Measurements from ENCODE around the gene TOR1AIP2. TPM values are rescaled to one million over a fixed set of nuclear protein-coding genes. Genes with fewer than 3 reads are reported as not detected.

TOR1AIP2 gene
- total RNA-seq, 1 experiment from 2014 or later = 100 TPM

DNA sequence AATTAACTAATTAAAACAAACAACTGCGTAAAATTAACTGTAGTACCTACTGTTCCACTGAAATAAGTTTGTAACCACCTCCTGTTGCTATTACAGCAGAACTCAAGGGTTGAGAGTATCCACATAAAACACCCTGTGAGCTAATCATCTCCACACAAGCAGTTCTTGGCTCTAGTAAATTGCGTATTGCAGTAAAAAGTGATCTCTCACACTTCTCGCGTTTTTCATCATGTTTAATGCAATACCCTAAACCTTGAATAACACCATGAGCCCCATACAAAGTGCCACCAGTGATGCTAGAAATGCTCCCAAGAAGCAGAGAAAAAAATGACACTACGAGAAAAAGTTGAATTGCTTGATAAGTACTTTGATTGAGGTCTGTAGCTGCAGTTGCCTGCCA, 47.7 kb upstream of the TOR1AIP2 start:
- intact Hi-C loops (cut with micrococcal nuclease; ENCODE audit: unreplicated experiment) = no loop called here
- Histone ChIP-seq H3K27ac (ENCODE audit: low read depth, low read length, poor library complexity, severe bottlenecking) (no peak overlapping the region), H3K4me3 (ENCODE audit: low read depth, low read length, poor library complexity, severe bottlenecking) (no peak overlapping the region), H3K9me3 (ENCODE audit: low read depth, low read length, poor library complexity, severe bottlenecking) (no peaks in the 10 kb centered on the region), H3K36me3 (ENCODE audit: insufficient read depth, low read length, poor library complexity, severe bottlenecking) (no peaks in the 10 kb centered on the region), H3K4me1 (ENCODE audit: insufficient read depth, low read length, poor library complexity, severe bottlenecking) (no peaks in the 10 kb centered on the region), H3K27me3 (replicated peaks; ENCODE audit: insufficient read depth, low read depth, low read length, poor library complexity) (peaks cover 20% of the 10 kb centered on the region)
- ChIA-PET POLR2A (ENCODE audit: low non-redundant PET) (no interaction called here), CTCF (no interaction called here)
- TF ChIP-seq, protein P1, sequence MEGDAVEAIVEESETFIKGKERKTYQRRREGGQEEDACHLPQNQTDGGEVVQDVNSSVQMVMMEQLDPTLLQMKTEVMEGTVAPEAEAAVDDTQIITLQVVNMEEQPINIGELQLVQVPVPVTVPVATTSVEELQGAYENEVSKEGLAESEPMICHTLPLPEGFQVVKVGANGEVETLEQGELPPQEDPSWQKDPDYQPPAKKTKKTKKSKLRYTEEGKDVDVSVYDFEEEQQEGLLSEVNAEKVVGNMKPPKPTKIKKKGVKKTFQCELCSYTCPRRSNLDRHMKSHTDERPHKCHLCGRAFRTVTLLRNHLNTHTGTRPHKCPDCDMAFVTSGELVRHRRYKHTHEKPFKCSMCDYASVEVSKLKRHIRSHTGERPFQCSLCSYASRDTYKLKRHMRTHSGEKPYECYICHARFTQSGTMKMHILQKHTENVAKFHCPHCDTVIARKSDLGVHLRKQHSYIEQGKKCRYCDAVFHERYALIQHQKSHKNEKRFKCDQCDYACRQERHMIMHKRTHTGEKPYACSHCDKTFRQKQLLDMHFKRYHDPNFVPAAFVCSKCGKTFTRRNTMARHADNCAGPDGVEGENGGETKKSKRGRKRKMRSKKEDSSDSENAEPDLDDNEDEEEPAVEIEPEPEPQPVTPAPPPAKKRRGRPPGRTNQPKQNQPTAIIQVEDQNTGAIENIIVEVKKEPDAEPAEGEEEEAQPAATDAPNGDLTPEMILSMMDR (conservative IDR thresholded peaks at IDR 0.05; ENCODE audit: low read depth, low read length) = no peak
- TF ChIP-seq EZH2 (IDR thresholded peaks at IDR 0.05; ENCODE audit: borderline replicate concordance, low read depth, low read length, poor library complexity, severe bottlenecking) = no peak
- DNase-seq (ENCODE audit: low spot score) = no peak
- BruUV-seq (replicated peaks) = no TSS peak

GRCh38 chr1:179924268-179924667, 46.7 kb upstream of the TOR1AIP2 start:
- no peaks in the 10 kb centered on the region for H3K4me1 ChIP-seq (ENCODE audit: insufficient read depth, low read length, poor library complexity, severe bottlenecking)
- intact Hi-C loops (cut with micrococcal nuclease; ENCODE audit: unreplicated experiment) = no loop called here
- no peak for DNase-seq (ENCODE audit: low spot score)
- no TSS peak for BruUV-seq (replicated peaks)
- CTCF ChIA-PET = no interaction called here
- peaks cover 10% of the 10 kb centered on the region for H3K27me3 ChIP-seq (replicated peaks; ENCODE audit: insufficient read depth, low read depth, low read length, poor library complexity)
- peaks cover 1% of the 10 kb centered on the region for H3K36me3 ChIP-seq (ENCODE audit: insufficient read depth, low read length, poor library complexity, severe bottlenecking)
- no peak for TF ChIP-seq EZH2 (IDR thresholded peaks at IDR 0.05; ENCODE audit: borderline replicate concordance, low read depth, low read length, poor library complexity, severe bottlenecking)
- TF ChIP-seq, protein P1 (conservative IDR thresholded peaks at IDR 0.05; ENCODE audit: low read depth, low read length) = no peak
- H3K27ac ChIP-seq (ENCODE audit: low read depth, low read length, poor library complexity, severe bottlenecking) = no peak overlapping the region
- no peaks in the 10 kb centered on the region for H3K9me3 ChIP-seq (ENCODE audit: low read depth, low read length, poor library complexity, severe bottlenecking)
- no peak overlapping the region for H3K4me3 ChIP-seq (ENCODE audit: low read depth, low read length, poor library complexity, severe bottlenecking)
- POLR2A ChIA-PET (ENCODE audit: low non-redundant PET) = no interaction called here

- no peaks in the 10 kb centered on the region for H3K27me3 ChIP-seq (replicated peaks; ENCODE audit: insufficient read depth, low read depth, low read length, poor library complexity)
- ChIA-PET POLR2A (ENCODE audit: low non-redundant PET) (no interaction called here), CTCF (no interaction called here)
- no peaks in the 10 kb centered on the region for H3K4me1 ChIP-seq (ENCODE audit: insufficient read depth, low read length, poor library complexity, severe bottlenecking)
- H3K9me3 ChIP-seq (ENCODE audit: low read depth, low read length, poor library complexity, severe bottlenecking) = no peaks in the 10 kb centered on the region
- H3K36me3 ChIP-seq (ENCODE audit: insufficient read depth, low read length, poor library complexity, severe bottlenecking) = peaks cover 5% of the 10 kb centered on the region
- TF ChIP-seq EZH2 (IDR thresholded peaks at IDR 0.05; ENCODE audit: borderline replicate concordance, low read depth, low read length, poor library complexity, severe bottlenecking) = no peak
- TF ChIP-seq, protein P1 (conservative IDR thresholded peaks at IDR 0.05; ENCODE audit: low read depth, low read length) = no peak
- no peak for DNase-seq (ENCODE audit: low spot score)
- no peak overlapping the region for H3K27ac ChIP-seq (ENCODE audit: low read depth, low read length, poor library complexity, severe bottlenecking)
- no TSS peak for BruUV-seq (replicated peaks)
- intact Hi-C loops (cut with micrococcal nuclease; ENCODE audit: unreplicated experiment) = no loop called here
- no peak overlapping the region for H3K4me3 ChIP-seq (ENCODE audit: low read depth, low read length, poor library complexity, severe bottlenecking)
These were observed 45.4 kb upstream of the TOR1AIP2 start for GRCh38 chr1:179923029-179923428.

Data from A673 (cell line).